ENCODE measurements around the gene FBXW12. TPM values are rescaled to one million over a fixed set of nuclear protein-coding genes. Genes with fewer than 3 reads are reported as not detected.

The FBXW12 gene
- total and polyA plus RNA-seq, 2 donors (not counting 3 experiments of a cell fraction or from before 2014, with no cell fraction given), result not detected

DNA sequence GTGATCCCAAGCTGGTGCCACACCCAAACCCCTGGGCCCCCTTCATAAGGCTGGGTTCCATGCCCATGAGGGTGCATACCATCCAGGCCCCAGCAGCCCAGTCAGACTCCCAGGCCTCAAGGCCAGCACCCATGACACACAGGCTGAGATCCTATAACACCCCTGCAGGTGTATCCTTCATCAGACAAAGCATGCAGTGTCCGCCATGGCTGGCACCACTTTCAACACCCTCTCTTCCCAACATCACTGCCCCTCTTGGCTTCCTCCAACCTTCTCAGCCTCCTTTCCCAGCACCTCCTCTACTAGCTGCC, 64.4 kb downstream of the FBXW12 start:
- intact Hi-C loops (cut with micrococcal nuclease), result loop anchor here (1.0 kb wide), 4 partner anchors 35 to 242 kb away; no protein-coding TSS in a partner anchor
- POLR2A ChIA-PET, result interaction anchor here (0.5 to 1.5 kb wide), 4 partner anchors 10 to 424 kb away, joined by 3 to 7 read pairs (median 4); partner anchors contain the start of genes ATRIP and ZNF589

DNA sequence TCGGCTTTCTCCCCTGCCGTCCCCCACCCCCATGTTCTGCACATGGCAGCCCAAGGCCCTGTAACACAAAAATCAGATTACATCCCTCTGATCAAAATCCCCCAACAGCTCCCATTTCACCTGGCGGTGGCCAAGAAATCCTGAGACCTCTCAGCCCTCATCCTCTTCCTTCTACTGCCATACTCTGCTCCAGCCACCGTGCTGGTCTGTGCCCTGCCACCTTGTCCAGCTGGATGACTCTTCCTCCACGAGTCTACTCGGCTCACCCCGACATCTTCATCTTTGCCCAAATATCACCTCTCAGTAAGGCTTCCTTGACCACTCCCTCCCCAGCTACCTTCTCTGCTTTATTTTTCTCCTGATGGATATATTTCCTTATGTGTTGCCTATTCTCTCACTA, 64.8 kb downstream of the FBXW12 start:
- Histone ChIP-seq H3K27ac (ENCODE audit: insufficient read depth, low read depth, low read length) (no peak overlapping the region), H4K20me1 (replicated peaks; ENCODE audit: control insufficient read depth, extremely low read depth, insufficient read depth, low read length) (no peaks in the 10 kb centered on the region), H3K9ac (replicated peaks; ENCODE audit: extremely low read depth, insufficient read depth, low read length) (no peak overlapping the region), H3K4me1 (ENCODE audit: control insufficient read depth, extremely low read depth, insufficient read depth, low read length) (peaks cover 15% of the 10 kb centered on the region), H3K4me2 (ENCODE audit: insufficient read depth, low read length) (no peak overlapping the region), H3K9me3 (replicated peaks; ENCODE audit: control insufficient read depth, insufficient read depth, low read length) (no peaks in the 10 kb centered on the region), H3K36me3 (ENCODE audit: control insufficient read depth in 2 of 2, extremely low read depth in 1 of 2, insufficient read depth in 2 of 2, low read length in 2 of 2) (peaks cover 3 to 9% of the 10 kb centered on the region in 2 experiments), H3K9me1 (replicated peaks; ENCODE audit: control insufficient read depth, extremely low read depth, insufficient read depth, low read length) (no peaks in the 10 kb centered on the region), H2AFZ (ENCODE audit: low read depth, low read length) (no peak overlapping the region), H3K4me3 (replicated peaks in 1 of 3; ENCODE audit: insufficient read depth in 1 of 3, low read depth in 1 of 3, low read length in 3 of 3) (no peak overlapping the region), H3K27me3 (ENCODE audit: control insufficient read depth in 2 of 2, insufficient read depth in 2 of 2, low read length in 2 of 2) (no peaks in the 10 kb centered on the region), H3K79me2 (ENCODE audit: control insufficient read depth, insufficient read depth, low read length) (peaks cover 19% of the 10 kb centered on the region)
- intact Hi-C loops (cut with micrococcal nuclease) (loop anchor here (1.0 kb wide), 4 partner anchors 36 to 243 kb away; no protein-coding TSS in a partner anchor), dilution Hi-C loops (cut with MboI; ENCODE audit: extremely low pct_ligation_motif_present, low sequenced_read_pairs) (no loop called here)
- FAIRE-seq, result no peak
- no peak for DNase-seq (ENCODE audit: low read depth, low spot score)
- POLR2A ChIA-PET, result interaction anchor here (0.5 to 0.7 kb wide), 2 partner anchors 10 to 424 kb away, joined by 3 to 4 read pairs; partner anchors contain the start of gene ATRIP
- no TSS peak for BruUV-seq (replicated peaks)
- CTCF ChIA-PET, result interaction anchor here (0.7 to 10.4 kb wide), 35 partner anchors 11 to 264 kb away, joined by 3 to 723 read pairs (median 20); partner anchors contain the start of genes ATRIP, CAMP, CDC25A and CELSR3
- TF ChIP-seq MYC (IDR thresholded peaks at IDR 0.05; ENCODE audit: low read depth, low read length), result no peak
- TF ChIP-seq JUN (IDR thresholded peaks at IDR 0.05; ENCODE audit: borderline replicate concordance, insufficient read depth, insufficient read length, low read depth), result no peak
- TF ChIP-seq, protein P1, sequence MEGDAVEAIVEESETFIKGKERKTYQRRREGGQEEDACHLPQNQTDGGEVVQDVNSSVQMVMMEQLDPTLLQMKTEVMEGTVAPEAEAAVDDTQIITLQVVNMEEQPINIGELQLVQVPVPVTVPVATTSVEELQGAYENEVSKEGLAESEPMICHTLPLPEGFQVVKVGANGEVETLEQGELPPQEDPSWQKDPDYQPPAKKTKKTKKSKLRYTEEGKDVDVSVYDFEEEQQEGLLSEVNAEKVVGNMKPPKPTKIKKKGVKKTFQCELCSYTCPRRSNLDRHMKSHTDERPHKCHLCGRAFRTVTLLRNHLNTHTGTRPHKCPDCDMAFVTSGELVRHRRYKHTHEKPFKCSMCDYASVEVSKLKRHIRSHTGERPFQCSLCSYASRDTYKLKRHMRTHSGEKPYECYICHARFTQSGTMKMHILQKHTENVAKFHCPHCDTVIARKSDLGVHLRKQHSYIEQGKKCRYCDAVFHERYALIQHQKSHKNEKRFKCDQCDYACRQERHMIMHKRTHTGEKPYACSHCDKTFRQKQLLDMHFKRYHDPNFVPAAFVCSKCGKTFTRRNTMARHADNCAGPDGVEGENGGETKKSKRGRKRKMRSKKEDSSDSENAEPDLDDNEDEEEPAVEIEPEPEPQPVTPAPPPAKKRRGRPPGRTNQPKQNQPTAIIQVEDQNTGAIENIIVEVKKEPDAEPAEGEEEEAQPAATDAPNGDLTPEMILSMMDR (IDR thresholded peaks at IDR 0.05; ENCODE audit: extremely low read depth in 1 of 2, insufficient read depth in 1 of 2, low read depth in 1 of 2, low read length in 2 of 2), result no peak

More for the DNA sequence above, 64.4 kb downstream of the FBXW12 start:
- BruUV-seq (replicated peaks), result no TSS peak
- DNase-seq (ENCODE audit: low read depth, low spot score), result no peak
- no peak overlapping the region for H3K27ac ChIP-seq (ENCODE audit: insufficient read depth, low read depth, low read length)
- no peak overlapping the region for H2AFZ ChIP-seq (ENCODE audit: low read depth, low read length)
- dilution Hi-C loops (cut with MboI; ENCODE audit: extremely low pct_ligation_motif_present, low sequenced_read_pairs), result no loop called here
- no peak overlapping the region for H3K4me3 ChIP-seq (replicated peaks in 1 of 3; ENCODE audit: insufficient read depth in 1 of 3, low read depth in 1 of 3, low read length in 3 of 3)
- no peaks in the 10 kb centered on the region for H3K27me3 ChIP-seq (ENCODE audit: control insufficient read depth in 2 of 2, insufficient read depth in 2 of 2, low read length in 2 of 2)
- no peak for FAIRE-seq
- no peaks in the 10 kb centered on the region for H3K9me1 ChIP-seq (replicated peaks; ENCODE audit: control insufficient read depth, extremely low read depth, insufficient read depth, low read length)
- H3K9me3 ChIP-seq (replicated peaks; ENCODE audit: control insufficient read depth, insufficient read depth, low read length), result no peaks in the 10 kb centered on the region
- peaks cover 0 to 9% of the 10 kb centered on the region in 2 experiments for H3K36me3 ChIP-seq (ENCODE audit: control insufficient read depth in 2 of 2, extremely low read depth in 1 of 2, insufficient read depth in 2 of 2, low read length in 2 of 2)
- TF ChIP-seq, protein P1 (IDR thresholded peaks at IDR 0.05; ENCODE audit: extremely low read depth in 1 of 2, insufficient read depth in 1 of 2, low read depth in 1 of 2, low read length in 2 of 2), result no peak
- TF ChIP-seq FOS (IDR thresholded peaks at IDR 0.05; ENCODE audit: borderline replicate concordance, insufficient read depth, low read length) (no peak), JUN (IDR thresholded peaks at IDR 0.05; ENCODE audit: borderline replicate concordance, insufficient read depth, insufficient read length, low read depth) (no peak)
- no peak overlapping the region for H3K9ac ChIP-seq (replicated peaks; ENCODE audit: extremely low read depth, insufficient read depth, low read length)
- CTCF ChIA-PET, result interaction anchor here (0.6 to 10.4 kb wide), 90 partner anchors 10 to 914 kb away, joined by 3 to 723 read pairs (median 7); partner anchors contain the start of genes ATRIP, CAMP, CDC25A and CELSR3
- H3K4me2 ChIP-seq (ENCODE audit: insufficient read depth, low read length), result no peak overlapping the region
- H3K4me1 ChIP-seq (ENCODE audit: control insufficient read depth, extremely low read depth, insufficient read depth, low read length), result peaks cover 11% of the 10 kb centered on the region
- H3K79me2 ChIP-seq (ENCODE audit: control insufficient read depth, insufficient read depth, low read length), result peaks cover 14% of the 10 kb centered on the region
- H4K20me1 ChIP-seq (replicated peaks; ENCODE audit: control insufficient read depth, extremely low read depth, insufficient read depth, low read length), result no peaks in the 10 kb centered on the region
